ENCODE results near the gene SREK1.

The SREK1 gene

DNA sequence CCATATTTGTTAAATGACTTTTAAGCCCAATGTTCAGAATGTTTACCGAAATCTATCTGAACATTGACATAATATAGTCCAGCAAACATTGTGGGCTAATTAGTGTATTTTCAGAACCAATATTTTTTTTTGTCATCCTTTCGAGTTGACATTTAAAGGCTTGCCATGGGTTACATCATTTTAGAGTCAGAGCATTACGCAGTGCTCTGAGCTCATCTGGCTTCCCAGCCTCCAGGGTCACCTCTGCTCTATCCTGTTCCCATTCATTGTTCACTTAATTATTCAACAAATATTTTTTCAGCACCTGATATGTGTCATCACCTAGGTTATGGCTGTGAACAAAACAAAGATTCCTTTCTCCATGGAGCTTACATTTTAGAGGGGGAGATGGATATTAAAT, 80.2 kb downstream of the SREK1 start:
- no peak for DNase-seq

DNA sequence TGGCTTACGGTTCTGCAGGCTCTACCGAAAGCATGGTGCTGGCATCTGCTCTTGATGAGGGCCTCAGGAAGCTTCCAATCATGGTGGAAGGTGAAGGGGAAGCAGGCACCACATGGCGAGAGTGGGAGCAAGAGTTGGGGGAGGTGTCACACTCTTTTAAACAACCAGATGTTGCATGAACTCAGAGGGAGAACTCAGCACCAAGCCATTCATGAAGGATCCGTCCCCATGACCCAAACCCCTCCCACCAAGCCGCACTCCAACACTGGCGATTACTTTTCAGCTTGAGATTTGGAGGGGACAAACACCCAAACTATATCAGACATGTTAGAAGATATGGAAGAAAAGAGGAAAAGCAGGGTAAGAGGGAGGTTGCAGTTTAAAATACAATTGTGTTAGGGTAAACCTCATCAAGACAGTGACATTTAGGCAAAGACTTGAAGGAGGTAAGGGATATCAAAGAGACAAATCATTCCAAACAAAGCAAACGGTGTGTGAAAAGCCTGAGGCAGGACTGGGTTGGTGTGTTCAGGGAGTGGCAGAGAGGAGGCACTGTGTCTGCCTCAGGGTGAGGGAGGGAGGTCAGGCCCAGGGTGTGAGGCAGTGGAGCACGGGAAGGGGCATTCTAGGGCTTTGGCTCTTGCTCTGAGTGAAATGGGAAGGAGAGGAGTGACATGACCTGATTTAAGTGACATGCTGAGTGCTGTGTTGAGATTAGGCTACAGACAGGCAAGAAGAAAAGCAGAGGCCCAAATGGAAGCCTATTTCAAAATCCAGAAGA, 80.9 kb downstream of the SREK1 start:
- DNase-seq, result no peak

DNA sequence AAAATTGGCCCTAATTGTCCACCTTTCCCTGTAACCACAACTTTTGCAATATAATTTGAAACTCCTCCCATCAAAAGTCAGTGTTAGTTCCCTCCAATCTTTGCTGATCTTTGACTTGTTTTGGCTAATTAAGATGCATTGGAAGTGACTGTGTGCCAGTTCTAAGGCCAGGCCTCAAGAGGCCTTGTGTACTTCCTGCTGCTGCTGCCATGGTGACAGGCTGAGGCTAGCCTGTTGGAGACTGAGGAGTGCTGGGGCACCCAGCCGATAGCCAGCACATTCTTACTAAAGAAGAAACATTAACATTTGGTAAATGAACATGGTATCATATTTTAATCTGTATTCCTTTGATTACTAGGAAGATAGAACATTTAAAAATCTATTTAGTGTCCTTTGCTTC, 86.5 kb downstream of the SREK1 start:
- no peak for DNase-seq

DNA sequence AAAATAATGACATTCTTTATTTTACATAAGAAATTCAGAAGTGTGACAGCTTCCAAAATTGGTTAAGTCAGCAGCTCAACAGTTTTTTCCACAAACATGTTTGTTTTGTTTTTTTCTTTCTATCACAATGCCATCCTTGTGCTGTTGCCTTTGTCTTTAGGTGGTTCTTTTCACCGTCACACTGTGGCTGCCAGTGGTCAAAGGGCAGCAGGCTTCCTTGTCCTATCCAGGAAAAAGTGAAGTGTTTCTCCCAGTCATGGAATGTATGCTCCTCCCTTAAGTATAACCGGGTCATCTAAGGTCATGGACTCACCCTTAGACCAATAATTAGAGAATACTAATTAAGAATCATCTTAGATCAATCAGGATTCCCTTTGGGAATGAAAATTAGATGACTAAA, 87.4 kb downstream of the SREK1 start:
- DNase-seq, result no peak

DNA sequence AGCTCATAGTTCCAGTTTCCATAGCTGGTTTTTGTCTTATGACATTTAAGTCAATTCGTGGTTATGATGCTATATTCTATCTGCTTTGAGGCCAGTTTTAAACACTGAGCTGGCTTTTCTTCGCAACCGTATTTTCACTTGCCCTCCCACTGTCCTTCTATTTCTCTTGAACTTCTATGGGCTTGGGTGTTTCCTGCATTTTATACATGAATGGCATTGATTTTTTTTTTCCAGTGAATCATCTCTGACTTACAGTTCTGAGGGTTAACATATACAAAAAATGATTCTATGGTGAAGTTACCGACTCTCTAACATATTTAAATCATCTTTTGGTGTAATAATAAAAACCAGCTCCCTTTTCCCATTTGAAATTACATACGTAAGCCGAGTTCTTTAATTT, 88.2 kb downstream of the SREK1 start:
- no peak for DNase-seq

DNA sequence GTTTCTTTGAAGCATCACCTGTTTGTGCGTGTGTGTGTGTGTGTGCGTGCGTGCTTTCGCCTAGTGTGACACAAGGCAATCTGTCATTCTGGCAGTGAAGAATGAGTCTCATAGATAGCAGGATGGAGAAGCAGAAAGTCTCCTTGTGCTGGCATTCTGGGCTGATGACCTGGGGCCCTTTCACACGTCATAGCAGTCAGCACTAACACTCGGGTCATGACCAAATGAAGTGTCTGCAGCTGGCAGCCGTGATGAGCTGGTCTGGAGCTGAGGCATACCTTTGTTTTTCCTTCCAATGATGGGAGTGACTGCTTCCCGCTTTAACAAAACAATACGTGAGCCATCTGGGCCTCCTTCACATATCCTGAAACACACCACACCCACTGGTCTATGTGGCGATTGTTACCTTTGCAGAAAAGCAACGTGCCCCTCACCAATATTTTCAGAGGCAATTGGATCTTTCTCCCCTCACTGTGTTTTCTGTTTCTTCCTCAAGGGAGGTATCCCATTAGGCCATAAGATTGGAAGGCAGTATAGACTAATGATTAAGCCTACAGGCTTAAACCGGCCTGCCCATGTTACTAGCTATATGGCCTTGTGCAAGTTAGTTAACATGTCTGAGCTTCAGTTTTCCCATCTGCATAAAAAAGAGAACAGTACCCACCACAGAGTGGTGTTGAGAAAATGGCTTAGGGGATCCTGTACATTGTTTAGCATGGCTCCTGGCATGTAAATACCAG, 88.8 kb downstream of the SREK1 start:
- DNase-seq, result no peak
